GM18502 (cell line): ENCODE data around the gene OPA1.

Experiments used
- ATAC-seq: cut with Tn5 transposase; IDR thresholded peaks from one replicate; pipeline ENCODE4 v1.9.1; 2021; ENCODE audit warnings: mild to moderate bottlenecking; ENCODE audit not compliant: unreplicated experiment, poor library complexity

The OPA1 gene

DNA sequence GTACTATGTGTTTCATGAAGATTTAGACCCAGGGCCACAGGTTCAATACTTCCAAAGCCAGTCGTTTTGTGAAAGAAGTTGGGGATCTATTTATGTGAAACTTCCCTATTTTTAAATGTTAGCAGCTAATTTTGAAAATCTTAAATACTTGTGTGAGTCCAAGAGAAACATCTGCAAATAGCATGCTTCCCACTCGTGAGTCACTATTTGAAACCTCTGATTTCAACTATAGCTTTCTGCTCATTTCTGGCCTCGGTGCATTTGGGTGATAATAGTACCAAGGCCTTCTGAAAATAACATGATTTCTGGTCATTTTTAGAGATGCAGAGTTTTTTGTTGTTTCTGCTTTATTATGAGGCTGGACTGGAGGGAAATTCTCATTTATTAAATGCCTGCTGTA is 110.0 kb downstream of the OPA1 start:
- no peak for ATAC-seq

DNA sequence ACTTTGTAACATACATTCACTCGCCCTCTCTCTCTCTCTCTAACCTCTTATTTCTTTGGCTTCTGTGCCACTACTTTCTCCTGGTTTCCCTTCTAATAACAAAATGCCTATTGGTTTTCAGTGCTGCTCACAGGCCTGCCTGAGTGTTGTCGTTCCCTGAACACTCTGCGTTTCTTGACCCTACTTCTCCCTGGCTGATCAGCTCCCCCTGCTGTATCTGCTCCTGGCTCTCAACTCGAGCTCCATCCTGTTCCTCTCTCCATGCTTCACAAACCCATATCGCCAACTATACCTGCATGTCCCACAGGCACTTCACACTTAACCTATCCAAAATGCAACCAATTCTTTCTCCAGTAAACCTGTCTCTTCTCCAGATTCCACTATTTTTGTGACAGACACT is 111.4 kb downstream of the OPA1 start:
- no peak for ATAC-seq

DNA sequence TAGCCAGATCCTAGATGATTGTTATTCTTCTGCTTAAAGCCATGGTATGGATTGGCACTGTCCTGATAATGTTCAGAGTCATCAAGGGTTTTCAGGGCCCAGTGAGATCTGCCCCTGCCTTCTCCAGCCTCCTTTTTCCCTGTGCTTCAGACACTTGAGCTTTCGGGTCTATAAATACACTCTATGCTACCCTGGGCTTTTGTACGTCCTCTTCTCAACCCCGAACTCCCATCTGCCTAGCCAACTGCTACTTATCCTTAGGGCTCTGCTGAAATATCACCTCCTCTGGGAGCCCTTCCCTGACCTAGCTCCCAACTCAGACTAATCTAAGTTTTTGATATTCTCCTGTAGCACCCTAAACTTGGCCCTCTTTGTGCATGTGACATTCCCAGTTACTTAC is 115.3 kb downstream of the OPA1 start:
- no peak for ATAC-seq

DNA sequence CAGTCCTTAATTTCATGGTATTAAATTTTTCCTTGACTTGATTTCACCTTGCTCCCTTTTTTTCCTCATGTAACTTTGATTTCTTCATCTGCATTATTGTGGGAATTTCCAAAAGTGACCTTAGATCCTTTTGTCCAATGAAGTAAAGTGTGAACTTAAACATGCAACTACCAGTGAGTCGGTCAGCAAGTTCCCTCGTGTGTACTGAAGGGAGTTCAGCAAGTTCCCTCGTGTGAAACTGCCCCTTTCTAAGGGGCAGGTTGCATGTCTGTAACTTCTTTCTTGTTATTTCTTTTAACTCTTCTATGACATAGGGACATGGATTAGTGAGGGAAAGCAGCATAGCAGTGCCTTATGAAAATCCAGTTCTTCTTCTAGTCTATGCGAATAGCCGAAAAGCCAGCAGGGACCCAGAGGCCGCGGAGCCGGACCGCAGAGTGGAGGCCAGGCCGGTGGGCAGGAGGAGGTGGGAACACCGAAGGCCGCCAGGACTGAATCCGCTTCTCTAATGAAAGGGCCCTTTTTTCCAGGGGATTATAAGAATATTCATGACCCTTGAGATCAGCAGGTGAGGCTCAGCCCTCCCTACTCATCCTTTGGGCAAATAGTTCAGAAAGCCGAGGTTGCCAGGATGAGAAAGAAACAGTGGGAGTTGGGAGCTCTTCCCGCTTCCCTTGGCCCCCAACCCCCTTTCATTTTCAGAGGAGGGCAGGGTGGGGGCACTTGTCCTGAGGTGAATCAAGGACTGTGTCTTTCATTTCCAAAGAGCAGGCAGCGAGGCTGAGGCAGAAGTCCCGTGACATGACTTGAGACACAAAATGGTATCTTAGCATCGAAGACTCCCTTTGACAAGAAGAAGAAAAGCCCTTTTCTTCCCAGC is 117.5 kb downstream of the OPA1 start:
- no peak for ATAC-seq

DNA sequence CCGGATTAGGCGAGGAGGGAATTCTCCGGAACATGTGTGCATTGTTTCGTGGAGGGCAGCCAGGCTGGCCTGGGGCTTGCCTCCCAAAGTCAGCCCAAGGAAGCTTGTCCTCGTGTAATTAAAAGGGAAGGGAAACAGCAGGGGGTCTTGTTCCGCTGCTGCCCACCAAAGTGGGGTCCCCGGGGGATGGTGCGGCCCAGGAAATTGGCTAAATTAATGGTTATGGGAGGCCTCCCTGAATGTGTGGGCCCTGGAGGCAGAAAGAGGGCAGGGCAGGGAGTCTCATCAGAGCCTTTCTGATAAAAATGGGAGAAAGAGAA is 118.1 kb downstream of the OPA1 start:
- ATAC-seq, result no peak

DNA sequence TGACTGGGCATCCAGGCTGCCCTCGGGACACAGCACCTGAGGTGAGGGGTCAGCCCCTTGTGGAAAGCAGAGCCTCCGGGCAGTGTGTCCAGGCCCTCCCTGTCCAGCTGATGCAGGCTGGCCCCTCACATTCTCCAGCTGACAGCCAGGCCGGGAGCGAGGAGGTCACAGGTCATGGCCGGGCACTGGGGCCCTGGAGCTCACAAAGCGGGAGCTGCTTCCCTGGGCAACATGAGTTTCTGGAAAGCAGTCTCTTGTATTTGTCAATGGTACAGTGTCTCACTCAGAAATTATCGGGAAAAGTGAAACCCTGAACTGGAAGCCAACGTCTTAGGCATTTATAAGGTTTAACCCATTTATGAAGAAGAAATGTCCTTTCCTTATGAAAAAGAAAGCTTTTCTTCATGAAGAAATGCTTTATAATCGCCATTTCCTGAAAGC is 118.5 kb downstream of the OPA1 start:
- ATAC-seq, result no peak

DNA sequence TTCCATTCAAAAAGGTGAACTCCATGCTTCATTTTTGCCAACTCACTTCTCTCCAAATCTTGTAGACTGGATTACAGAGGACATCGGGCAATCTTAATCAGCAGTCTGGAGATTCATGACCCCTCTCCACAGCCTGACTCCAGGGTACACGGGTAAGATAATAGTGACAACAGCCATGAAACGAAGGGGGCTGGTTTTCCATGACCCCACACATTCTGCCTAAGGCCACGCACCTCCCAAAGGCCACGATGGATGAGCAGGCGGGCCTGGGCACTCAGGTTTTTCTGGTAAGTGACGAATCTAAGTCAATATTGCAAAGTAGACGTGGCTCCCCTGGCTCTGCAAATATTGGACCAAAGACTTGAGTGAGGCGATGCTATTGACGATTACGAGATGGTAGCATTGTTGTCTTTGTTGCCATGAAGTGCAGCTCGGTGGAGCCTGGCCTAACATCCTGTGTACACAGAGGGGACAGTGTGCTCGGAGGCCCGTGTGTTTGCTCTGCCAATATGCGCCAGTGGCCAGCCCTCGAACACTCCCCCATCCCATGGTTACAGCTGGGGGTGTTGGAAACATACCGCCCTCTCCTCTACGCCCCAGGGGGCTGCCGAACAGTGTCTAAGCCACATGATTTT is 119.1 kb downstream of the OPA1 start:
- ATAC-seq, result no peak

DNA sequence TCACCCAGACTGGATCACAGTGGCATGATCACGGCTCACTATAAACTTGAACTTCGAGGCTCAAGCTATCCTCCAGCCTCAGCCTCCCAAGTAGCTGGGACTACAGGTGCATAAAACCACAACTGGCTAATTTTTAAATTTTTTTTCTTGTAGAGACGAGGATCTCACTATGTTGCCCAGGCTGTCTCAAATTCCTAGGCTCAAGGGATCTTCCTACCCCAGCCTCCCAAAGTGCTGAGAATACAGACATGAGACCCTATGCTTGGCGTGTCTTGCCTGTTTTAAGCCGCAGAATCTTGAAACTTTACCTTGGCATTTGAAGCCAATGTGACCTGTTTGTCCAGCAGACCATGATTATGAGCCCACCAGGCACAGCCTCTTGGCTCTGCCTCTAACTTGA is 119.9 kb downstream of the OPA1 start:
- no peak for ATAC-seq

DNA sequence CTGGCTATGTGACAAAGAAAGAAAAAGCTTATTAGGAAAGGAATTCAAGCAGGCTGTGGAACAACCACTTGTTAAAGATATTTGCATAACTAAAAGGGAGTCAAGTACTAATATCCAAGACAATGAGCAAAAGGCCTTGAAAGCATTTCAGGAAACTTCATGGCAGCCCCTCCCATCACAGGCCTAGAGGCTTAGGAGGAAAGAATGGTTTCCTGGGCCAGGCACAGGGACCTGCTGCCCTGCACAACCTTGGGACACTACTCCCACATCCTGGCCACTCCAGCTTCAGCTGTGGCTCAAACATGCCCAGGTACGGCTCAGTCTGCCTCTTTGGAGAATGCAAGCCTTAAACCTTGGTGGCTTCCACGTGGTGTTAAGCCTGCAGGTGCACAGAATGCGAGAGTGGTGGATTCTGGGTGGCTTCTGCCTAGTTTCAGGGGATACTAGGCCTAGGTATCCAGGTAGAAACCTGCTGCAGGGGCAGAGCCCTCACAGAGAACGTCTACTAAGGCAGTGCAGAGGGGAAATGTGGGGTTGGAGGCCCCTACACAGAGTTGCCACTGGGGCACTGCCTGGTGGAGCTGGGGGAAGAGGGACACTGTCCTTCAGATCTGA is 121.6 kb downstream of the OPA1 start:
- ATAC-seq, result no peak

DNA sequence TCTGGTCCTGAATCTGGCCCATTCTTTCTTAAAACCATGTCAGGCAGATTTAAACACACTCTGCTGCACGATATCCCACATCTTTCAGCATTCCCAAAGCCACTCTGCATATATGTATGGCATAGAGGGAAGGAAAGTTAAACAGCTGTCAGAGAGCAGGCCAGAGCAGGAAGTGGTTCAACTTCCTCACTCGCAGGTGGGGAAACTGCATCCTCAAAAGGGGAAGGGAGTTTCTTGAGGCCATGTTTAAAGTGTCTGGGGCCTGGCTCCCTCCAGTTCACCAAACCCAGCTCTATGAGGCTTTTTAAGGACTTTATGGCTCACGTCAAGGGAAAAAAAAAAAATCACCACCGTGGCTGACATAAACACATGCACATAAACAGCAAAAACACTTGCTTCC is 123.1 kb downstream of the OPA1 start:
- no peak for ATAC-seq

DNA sequence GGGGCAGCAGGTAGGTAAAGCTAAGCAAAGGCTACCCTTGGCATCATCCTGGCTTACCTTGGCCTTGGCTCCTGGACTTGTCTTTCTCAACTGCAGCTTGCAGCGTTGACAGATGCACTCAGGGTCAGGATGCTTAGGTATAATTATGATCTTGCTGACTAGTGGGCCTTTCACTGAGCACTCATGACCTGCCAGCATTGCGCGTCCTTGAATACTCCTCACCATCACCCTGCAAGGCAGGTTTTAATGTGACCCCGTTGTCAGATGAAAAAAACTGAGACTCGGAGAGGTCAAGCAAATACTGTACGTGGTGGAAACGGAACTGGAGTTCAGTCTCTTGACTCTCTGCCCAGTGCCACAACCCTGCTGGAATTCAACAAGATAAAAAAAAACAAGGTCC is 126.7 kb downstream of the OPA1 start:
- no peak for ATAC-seq

DNA sequence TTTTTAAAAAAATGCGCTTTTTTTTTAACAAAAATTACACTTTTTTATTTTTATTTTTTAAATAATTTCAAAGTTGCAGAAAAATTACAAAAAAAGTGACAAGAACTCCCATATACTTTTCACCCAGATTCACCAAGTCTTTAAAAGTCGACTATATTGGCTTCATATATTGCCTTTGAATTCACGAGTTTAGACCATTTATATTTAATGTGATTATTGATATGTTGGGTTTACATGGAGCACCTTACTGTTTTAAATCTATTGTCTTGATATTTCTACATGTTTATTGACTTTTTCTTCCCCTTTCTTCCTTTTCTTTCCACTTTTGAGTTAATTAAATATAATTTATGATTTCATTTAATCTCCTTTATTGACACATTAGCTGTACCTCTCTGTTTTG is 127.2 kb downstream of the OPA1 start:
- ATAC-seq, result no peak

DNA sequence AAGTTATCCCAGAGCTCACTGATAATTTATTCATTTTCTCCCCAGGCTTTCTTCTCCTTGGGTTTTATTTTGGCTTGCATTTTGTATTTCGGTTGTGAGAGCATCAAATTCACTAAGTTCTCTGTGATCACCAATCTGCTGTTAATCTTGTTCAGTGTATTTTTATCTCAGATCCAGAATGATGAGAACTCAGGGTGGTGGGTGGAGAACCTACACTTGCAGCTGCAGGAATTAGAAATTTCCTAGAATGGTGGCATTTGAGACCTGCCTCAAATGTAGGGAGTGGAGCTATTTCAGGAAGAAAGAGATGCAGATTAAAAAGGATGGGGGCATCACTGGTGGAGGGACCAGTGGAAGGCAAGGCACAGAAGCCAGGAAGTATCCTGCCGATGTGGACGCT is 129.6 kb downstream of the OPA1 start:
- ATAC-seq, result no peak

DNA sequence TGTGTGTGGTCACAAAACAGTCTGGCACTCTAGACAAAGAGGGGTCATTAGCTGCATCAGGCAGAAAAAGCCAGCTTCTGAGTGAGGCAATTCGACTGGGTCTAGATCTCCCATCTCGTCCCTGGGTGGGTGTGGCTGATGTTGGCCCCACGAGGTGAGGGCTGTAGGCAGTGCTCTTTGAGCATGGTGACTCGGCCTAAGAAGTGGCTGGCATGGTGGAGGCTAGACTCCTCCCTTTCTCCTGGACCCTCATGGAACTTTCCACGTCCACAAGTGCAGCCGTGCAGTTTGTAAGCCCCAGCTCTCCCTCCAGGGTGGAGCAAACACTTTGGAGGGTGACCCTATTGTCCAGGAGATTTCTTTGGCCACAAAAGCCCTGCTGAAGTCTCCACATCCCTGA is 134.1 kb downstream of the OPA1 start:
- ATAC-seq, result no peak

DNA sequence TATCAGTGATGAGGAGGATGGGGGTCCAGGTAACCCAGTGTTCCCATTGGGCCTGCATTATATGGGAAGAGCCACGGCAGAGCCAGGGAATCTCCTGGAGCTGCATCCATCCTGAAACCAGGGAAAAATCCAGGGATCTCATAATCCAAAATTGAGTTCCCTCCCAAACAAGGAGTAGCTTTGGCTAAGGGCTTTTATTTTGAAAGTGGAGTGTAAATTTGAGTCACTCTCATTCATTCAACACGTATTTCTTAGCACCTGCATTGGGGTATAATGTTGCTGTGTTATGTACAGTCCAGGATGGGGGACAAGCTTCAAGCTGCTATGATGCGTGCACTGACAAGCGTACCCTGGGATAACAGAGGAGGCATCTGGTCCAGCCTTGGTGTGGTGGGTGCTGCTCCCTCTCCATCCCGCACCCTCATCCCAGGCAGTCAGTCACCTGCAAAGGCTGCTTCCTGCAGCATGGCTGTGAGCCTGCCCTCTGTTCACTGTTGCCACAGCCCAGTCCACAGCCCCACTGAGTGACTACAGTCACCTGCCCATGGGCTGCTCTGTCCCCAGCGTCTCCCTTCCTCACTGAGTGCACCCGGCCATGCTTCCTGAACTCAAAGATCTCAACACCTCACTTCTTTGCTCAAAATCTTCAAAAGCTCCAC is 135.6 kb downstream of the OPA1 start:
- no peak for ATAC-seq

DNA sequence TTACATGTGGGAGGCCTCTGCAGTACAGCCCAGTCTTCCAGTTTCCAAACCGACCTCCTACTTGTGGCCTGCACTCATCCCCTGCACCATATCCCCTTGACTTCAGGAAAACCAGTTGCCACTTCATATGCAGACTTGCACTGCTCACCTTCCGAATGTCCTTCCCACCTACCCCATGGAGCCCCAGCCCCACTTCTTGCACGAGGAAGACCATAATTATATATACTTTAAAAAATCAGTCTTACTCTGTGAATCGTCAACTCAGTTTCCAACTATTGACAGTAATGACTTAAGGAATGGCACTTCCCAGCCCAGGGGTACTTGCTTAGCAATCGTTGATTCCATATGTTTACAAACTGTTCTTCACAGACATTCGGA is 136.1 kb downstream of the OPA1 start:
- no peak for ATAC-seq

DNA sequence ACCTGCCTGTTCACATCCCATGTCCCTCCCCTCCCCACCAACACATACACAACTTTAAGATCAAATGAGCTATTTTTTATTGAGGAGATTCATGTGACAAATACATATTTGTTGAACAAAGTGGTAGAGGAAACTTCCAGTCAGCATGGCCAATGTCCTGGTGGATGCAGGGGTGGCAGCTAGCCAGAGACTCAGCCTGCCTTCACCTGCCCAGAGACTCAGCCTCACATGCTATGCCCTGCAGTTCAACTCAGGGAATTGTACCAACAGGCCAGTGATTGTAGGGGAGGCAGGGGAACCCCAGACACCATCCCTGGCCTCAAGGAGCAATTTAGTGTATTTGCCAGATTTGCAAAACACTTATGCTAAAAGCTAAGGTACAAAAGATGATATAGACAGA is 136.6 kb downstream of the OPA1 start:
- no peak for ATAC-seq

DNA sequence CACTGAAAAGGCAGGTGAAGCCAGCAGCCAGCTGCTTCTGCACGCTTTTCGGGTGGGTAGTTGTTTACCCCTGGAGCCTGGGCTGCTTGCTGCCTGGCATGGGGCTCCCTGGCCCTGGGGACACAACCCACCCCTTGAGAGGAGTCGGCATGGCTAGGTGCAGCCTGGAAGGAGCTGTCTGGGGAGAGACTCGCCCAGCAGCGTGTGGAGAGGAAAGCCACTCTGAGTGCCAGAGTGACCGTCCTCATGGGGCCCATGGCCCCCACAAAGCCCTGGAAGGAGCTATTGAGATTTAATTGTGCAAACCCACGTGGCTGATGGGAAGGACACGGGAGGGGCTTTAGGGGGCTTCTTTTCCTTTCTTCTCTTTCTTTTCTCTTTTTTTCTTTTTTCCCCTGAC is 137.5 kb downstream of the OPA1 start:
- ATAC-seq, result no peak

DNA sequence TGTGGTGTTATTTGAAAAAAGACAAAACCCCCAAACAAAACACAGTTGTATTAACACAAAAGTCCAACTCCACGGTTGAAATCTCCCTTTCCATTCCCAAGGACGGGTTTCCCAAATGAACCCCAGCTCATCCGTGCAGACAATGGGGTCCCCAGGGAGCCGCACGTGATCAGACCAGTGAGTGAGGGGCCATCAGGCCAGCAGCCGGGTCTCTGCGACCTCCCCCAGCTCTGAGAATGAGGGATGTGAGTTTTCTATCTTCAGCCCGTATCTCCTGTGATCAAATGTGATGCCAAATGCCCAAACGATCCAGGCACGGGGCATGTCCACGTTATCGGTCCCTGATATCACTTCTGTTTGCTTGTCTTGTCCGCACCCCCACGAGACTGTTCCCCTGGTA is 138.0 kb downstream of the OPA1 start:
- no peak for ATAC-seq

DNA sequence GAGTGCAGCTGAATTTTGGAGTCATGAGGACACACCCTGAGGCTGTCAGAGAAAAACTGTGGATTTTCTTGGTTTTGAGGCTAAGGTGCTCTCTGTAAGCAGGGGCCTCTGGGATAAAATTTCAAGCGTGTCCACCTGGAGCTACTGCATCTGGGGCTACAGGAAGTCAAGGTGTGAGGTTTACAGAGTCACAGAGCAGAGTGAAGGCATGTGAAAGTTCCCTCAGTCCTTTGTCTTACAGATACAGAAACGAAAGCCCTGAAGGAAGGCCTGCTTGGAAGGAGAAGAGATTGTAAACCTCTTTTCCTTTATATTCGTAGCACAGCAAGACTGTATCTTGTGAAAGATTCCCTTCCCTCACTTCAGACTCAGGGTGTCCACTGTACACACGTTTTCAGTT is 138.6 kb downstream of the OPA1 start:
- ATAC-seq, result no peak

DNA sequence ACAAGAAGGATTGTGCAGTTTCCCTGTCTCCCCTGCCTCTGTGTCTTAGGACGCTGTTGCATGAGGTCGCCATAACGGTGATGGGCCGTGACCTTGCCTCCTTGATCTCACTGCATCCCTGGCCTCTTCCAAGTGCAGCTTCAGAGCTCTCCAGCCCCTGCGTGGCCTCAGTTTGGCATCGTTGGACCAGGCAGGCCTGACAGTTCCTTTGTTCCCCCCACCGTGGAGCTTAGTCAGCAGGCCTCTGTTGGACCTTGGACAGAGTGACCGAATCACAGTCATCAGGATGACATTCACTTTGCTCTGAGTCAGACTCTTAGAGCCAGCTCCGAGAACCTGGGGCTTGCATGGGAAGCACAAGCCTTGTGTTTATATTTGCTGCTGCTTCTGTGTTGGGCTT is 139.4 kb downstream of the OPA1 start:
- ATAC-seq, result no peak
